WI38 (cell line): ENCODE results near the gene HPCAL4.

Source experiments
- H3K4me3 ChIP-seq: 2 replicates; pipeline ENCODE4 v1.5.1; 2011; ENCODE audit warnings: low read depth, mild to moderate bottlenecking, control low read depth, low read length
- TF ChIP-seq, protein P1 (sequence below): IDR thresholded peaks from 2 replicates; pipeline ENCODE4 v1.5.1; 2012; ENCODE audit warnings: low read depth, mild to moderate bottlenecking, control low read depth, low read length

Gene HPCAL4

DNA sequence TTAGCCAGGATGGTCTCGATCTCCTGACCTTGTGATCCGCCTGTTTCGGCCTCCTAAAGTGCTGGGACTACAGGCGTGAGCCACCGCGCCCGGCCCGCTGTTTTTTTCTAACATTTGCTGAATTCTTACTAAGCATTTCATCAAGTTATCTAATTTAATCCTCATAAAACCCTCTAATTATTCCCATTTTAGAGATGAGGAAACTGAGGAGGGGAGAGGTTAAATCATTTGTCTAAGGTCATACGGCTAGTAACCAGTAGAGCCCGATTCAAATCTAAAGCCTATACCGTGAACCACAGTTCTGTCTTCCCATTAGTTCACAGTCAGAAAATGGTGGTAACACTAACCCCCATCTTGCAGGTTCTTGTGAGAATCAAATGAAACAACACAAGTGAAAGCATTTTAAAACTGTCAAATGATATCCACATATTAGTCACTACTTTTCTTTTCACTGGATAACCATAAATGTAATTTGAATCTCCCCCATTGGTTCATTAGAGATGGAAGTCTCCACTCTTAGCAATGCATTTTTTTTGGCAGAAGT, 62.4 kb downstream of the HPCAL4 start:
- TF ChIP-seq, protein P1, sequence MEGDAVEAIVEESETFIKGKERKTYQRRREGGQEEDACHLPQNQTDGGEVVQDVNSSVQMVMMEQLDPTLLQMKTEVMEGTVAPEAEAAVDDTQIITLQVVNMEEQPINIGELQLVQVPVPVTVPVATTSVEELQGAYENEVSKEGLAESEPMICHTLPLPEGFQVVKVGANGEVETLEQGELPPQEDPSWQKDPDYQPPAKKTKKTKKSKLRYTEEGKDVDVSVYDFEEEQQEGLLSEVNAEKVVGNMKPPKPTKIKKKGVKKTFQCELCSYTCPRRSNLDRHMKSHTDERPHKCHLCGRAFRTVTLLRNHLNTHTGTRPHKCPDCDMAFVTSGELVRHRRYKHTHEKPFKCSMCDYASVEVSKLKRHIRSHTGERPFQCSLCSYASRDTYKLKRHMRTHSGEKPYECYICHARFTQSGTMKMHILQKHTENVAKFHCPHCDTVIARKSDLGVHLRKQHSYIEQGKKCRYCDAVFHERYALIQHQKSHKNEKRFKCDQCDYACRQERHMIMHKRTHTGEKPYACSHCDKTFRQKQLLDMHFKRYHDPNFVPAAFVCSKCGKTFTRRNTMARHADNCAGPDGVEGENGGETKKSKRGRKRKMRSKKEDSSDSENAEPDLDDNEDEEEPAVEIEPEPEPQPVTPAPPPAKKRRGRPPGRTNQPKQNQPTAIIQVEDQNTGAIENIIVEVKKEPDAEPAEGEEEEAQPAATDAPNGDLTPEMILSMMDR, result no peak
- H3K4me3 ChIP-seq, result no peak overlapping the region
